ENCODE results near the gene INSM2.
A peak's percentile ranks its signal among the peaks of the same experiment; 100 is the strongest.

The INSM2 gene, protein sequence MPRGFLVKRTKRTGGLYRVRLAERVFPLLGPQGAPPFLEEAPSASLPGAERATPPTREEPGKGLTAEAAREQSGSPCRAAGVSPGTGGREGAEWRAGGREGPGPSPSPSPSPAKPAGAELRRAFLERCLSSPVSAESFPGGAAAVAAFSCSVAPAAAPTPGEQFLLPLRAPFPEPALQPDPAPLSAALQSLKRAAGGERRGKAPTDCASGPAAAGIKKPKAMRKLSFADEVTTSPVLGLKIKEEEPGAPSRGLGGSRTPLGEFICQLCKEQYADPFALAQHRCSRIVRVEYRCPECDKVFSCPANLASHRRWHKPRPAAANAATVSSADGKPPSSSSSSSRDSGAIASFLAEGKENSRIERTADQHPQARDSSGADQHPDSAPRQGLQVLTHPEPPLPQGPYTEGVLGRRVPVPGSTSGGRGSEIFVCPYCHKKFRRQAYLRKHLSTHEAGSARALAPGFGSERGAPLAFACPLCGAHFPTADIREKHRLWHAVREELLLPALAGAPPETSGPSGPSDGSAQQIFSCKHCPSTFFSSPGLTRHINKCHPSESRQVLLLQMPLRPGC

DNA sequence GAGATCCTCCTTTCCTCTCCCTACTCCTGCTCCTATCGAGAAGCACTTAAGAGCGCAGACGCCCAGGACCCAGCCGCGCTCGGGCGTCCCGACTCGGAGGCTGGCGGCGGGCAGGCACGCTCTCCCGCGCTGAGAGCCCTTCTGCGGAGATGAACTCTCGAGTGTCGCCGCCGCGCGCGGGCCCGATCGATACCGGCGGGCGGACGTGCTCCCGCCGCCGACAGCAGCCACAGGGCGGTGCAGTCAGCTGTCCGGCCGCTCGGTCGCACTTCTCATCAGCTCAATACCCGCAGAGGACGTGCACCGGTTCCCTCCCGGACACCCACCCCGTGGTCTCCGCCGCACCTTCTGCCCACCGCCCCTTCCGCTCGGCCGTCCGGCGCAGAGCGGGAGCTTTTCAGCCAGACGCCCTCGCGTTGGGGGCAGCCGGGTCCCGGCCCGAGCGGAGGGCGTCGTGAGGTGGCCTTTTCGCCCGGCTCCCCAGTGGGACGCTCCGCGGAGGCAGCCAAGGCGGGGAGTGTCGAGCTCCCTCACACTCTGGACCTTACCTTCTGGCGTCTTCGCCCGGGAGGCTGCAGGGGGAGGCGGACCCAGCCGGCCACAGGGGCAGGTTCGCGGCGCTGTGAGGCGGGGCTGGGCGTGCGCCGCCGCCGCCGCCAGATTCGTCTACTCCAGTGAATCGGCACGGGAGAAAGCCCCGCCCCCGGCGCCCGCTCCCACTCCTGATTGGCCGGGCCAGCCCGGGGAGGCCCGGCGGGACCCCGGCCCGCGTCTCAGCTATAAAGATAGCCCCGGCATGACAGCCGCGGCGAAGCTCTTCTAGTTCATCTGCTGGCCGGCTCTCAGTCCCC, at the start of gene INSM2:
INSM2 (plus strand) TSS at position 808 of the 851 bp plus-strand sequence. CDS start 89 bp downstream, outside the sequence.
- Mint-ChIP-seq H3K9me3 (no peaks in the 10 kb centered on the region), H3K36me3 (ENCODE audit: low read depth) (no peaks in the 10 kb centered on the region), H3K27ac (no peak within 1 kb of the TSS), H3K4me3 (peak within 1 kb of the TSS; percentile 78), H3K4me1 (peaks cover 10% of the 10 kb centered on the region), H3K27me3 (ENCODE audit: low read depth, poor library complexity) (peaks cover 97% of the 10 kb centered on the region)
- TF ChIP-seq, protein P1, sequence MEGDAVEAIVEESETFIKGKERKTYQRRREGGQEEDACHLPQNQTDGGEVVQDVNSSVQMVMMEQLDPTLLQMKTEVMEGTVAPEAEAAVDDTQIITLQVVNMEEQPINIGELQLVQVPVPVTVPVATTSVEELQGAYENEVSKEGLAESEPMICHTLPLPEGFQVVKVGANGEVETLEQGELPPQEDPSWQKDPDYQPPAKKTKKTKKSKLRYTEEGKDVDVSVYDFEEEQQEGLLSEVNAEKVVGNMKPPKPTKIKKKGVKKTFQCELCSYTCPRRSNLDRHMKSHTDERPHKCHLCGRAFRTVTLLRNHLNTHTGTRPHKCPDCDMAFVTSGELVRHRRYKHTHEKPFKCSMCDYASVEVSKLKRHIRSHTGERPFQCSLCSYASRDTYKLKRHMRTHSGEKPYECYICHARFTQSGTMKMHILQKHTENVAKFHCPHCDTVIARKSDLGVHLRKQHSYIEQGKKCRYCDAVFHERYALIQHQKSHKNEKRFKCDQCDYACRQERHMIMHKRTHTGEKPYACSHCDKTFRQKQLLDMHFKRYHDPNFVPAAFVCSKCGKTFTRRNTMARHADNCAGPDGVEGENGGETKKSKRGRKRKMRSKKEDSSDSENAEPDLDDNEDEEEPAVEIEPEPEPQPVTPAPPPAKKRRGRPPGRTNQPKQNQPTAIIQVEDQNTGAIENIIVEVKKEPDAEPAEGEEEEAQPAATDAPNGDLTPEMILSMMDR (IDR thresholded peaks at IDR 0.05): no peak
- DNase-seq: peak; percentile 98

DNA sequence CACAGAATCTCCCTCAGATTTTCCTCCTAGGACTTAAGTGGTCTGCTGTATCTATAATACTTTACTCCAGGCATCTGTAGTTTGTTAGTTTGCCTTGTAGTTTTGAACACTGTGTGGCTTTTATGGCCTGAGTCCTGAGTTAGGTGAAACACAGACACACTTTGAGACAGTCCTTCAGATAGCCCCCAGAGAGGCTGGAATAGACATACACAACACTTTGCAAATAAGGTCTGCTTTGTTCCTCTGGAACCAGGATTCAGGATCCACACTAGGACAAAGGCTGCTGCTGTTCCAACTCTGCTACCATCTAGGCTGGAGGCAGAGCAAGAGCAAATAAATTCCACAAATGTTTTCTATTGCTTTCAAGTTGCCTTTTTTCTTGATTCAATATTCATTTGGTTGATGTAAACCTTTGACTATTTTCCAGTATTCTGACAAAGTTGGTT, 41.4 kb upstream of the INSM2 start:
- H3K27me3 Mint-ChIP-seq (ENCODE audit: low read depth, poor library complexity): peaks cover 3% of the 10 kb centered on the region
- H3K27ac Mint-ChIP-seq: no peak overlapping the region
- H3K36me3 Mint-ChIP-seq (ENCODE audit: low read depth): no peaks in the 10 kb centered on the region
- no peaks in the 10 kb centered on the region for H3K4me1 Mint-ChIP-seq
- DNase-seq: no peak
- TF ChIP-seq, protein P1 (IDR thresholded peaks at IDR 0.05): no peak
- no peak overlapping the region for H3K4me3 Mint-ChIP-seq
- peaks cover 28% of the 10 kb centered on the region for H3K9me3 Mint-ChIP-seq

DNA sequence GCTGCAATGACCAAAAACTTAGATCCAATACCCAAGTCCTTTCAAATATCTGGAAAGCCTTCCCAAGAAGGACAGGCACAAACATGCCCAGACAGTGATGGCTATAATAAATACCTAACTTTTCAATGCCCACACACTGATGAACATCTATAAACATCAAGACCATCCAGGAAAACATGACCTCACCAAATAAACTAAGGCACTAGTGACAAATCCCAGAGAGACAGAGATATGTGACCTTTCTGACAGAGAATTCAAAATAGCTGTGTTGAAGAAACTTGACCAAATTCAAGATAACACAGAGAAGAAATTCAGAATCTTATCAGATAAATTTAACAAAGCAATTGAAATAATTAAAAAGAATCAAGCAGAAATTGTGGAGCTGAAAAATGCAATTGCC, 38.7 kb upstream of the INSM2 start:
- no peak overlapping the region for H3K27ac Mint-ChIP-seq
- H3K4me1 Mint-ChIP-seq: no peaks in the 10 kb centered on the region
- TF ChIP-seq, protein P1 (IDR thresholded peaks at IDR 0.05): no peak
- peaks cover 8% of the 10 kb centered on the region for H3K27me3 Mint-ChIP-seq (ENCODE audit: low read depth, poor library complexity)
- H3K9me3 Mint-ChIP-seq: peaks cover 28% of the 10 kb centered on the region
- no peaks in the 10 kb centered on the region for H3K36me3 Mint-ChIP-seq (ENCODE audit: low read depth)
- no peak overlapping the region for H3K4me3 Mint-ChIP-seq
- DNase-seq: no peak

DNA sequence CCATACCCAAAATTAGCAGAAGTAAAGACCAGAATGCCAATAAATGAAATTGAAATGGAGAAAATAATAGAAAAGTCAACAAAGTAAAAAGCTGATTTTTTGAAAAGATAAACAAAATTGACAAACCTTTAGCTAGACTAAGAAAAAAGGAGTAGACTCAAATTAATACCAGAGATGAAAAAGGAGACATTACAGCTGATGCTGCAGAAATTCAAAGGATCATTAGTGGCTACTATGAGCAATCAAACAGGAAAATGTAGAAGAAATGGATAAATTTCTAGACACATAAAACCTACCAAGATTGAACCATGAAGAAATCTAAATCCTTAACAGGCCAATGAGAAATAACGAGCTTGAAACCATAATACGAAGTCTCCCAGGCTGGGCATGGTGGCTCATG, 34.8 kb upstream of the INSM2 start:
- Mint-ChIP-seq H3K27me3 (ENCODE audit: low read depth, poor library complexity) (peaks cover 18% of the 10 kb centered on the region), H3K36me3 (ENCODE audit: low read depth) (no peaks in the 10 kb centered on the region), H3K9me3 (peaks cover 5% of the 10 kb centered on the region), H3K27ac (no peak overlapping the region), H3K4me1 (no peaks in the 10 kb centered on the region), H3K4me3 (no peak overlapping the region)
- no peak for DNase-seq
- TF ChIP-seq, protein P1 (IDR thresholded peaks at IDR 0.05): no peak

DNA sequence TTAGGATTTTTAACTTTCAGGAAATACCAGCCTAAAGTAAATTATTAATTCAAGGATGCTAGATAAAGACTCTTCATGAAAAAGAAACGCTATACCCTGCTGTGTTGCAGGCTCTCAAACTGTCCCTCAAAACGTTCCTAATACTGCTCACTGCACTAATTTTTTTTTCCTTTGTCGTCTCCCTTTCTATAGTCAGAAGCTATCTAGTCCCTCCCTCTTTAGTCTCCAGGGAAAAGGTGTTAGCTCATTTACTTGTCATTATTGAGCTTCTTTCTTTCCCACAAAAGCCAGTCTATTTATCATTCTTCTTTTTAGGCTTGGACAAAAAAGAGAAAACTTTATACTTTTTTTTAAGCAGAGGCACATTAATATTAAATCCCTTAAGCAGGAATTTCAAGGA, 30.3 kb upstream of the INSM2 start:
- no peak for DNase-seq
- peaks cover 5% of the 10 kb centered on the region for H3K9me3 Mint-ChIP-seq
- TF ChIP-seq, protein P1 (IDR thresholded peaks at IDR 0.05): no peak
- no peak overlapping the region for H3K27ac Mint-ChIP-seq
- peaks cover 20% of the 10 kb centered on the region for H3K27me3 Mint-ChIP-seq (ENCODE audit: low read depth, poor library complexity)
- no peak overlapping the region for H3K4me3 Mint-ChIP-seq
- no peaks in the 10 kb centered on the region for H3K4me1 Mint-ChIP-seq
- H3K36me3 Mint-ChIP-seq (ENCODE audit: low read depth): no peaks in the 10 kb centered on the region

Data from nephron progenitor cell (in vitro differentiated cells).